ENCODE data around the gene ABCG8.

Gene ABCG8

GRCh38 chr2:43845181-43845580, 6.4 kb downstream of the ABCG8 start:
- Histone ChIP-seq H3K36me3 (ENCODE audit: control insufficient read depth, insufficient read depth, low read length) (no peaks in the 10 kb centered on the region), H3K27me3 (replicated peaks; ENCODE audit: control insufficient read depth, insufficient read depth, low read length) (no peaks in the 10 kb centered on the region; the same call in 1 of the 2 replicates), H3K4me3 (replicated peaks; ENCODE audit: low read depth, low read length) (no peak overlapping the region)
- TF ChIP-seq CTCF (IDR thresholded peaks at IDR 0.05; ENCODE audit: insufficient read depth, low read length, poor library complexity, severe bottlenecking) = no peak
- DNase-seq (ENCODE audit: extremely low read depth, insufficient read length) = no peak

DNA sequence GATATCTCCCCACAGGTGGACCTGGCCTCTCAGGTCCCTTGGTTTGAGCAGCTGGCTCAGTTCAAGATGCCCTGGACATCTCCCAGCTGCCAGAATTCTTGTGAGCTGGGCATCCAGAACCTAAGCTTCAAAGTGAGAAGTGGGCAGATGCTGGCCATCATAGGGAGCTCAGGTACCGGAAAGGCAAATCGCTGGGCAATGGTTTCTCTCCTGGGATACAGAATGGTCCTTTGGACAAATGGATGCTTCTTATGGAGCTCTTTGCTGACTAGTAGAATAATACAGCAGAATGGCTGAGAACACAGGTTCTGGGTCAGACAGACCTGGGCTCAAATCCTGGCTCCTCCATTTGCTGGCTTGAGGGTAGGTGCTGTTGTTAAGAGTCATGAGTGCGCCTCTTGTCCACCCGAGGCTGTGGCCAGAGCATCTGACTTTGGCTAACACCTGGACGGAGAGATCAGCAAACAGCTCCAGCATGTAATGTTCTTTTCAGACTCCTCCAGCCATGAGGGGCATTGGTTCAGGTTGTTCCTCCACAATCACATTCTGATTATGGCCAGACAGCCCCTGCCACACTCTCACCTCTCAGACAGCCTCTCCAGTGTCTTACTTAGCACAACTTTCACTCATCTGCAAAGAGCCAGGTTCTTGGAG, 7.5 kb downstream of the ABCG8 start:
- no peak for DNase-seq (ENCODE audit: extremely low read depth, insufficient read length)
- Histone ChIP-seq H3K4me3 (replicated peaks; ENCODE audit: low read depth, low read length) (no peak overlapping the region), H3K36me3 (ENCODE audit: control insufficient read depth, insufficient read depth, low read length) (no peaks in the 10 kb centered on the region), H3K27me3 (replicated peaks; ENCODE audit: control insufficient read depth, insufficient read depth, low read length) (no peaks in the 10 kb centered on the region; the same call in 1 of the 2 replicates)
- no peak for TF ChIP-seq CTCF (IDR thresholded peaks at IDR 0.05; ENCODE audit: insufficient read depth, low read length, poor library complexity, severe bottlenecking)

DNA sequence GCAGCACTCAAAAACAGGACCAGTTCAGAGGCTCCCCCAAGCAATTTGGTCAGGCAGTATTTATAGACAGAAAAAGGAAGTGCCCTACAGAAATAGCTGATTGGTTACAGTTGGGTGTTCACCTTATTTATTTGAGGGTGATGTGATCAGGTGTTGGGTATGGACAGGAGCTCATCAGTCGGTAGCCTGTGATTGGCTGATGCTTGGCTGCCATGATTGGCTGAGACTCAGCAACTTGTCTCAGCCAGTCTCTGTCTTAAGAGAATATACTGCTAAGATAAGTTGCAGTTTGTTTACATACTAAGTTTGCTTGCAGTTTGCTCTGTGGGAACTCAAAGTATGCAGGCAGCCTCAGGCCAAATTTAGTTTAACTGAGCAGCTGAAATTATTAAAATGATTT, 9.4 kb downstream of the ABCG8 start:
- Histone ChIP-seq H3K36me3 (ENCODE audit: control insufficient read depth, insufficient read depth, low read length) (no peaks in the 10 kb centered on the region), H3K27me3 (replicated peaks; ENCODE audit: control insufficient read depth, insufficient read depth, low read length) (no peaks in the 10 kb centered on the region; the same call in 1 of the 2 replicates), H3K4me3 (replicated peaks; ENCODE audit: low read depth, low read length) (no peak overlapping the region)
- DNase-seq (ENCODE audit: extremely low read depth, insufficient read length) = no peak
- no peak for TF ChIP-seq CTCF (IDR thresholded peaks at IDR 0.05; ENCODE audit: insufficient read depth, low read length, poor library complexity, severe bottlenecking)

- DNase-seq (ENCODE audit: extremely low read depth, insufficient read length) = no peak
- H3K36me3 ChIP-seq (ENCODE audit: control insufficient read depth, insufficient read depth, low read length) = no peaks in the 10 kb centered on the region
- no peak for TF ChIP-seq CTCF (IDR thresholded peaks at IDR 0.05; ENCODE audit: insufficient read depth, low read length, poor library complexity, severe bottlenecking)
These were observed 12.5 kb downstream of the ABCG8 start for GRCh38 chr2:43851011-43851980.

GRCh38 chr2:43852196-43852730, 13.5 kb downstream of the ABCG8 start:
- no peaks in the 10 kb centered on the region for H3K27me3 ChIP-seq (replicated peaks; ENCODE audit: control insufficient read depth, insufficient read depth, low read length)
- no peak overlapping the region for H3K4me3 ChIP-seq (replicated peaks; ENCODE audit: low read depth, low read length)
- no peaks in the 10 kb centered on the region for H3K36me3 ChIP-seq (ENCODE audit: control insufficient read depth, insufficient read depth, low read length)
- TF ChIP-seq CTCF (IDR thresholded peaks at IDR 0.05; ENCODE audit: insufficient read depth, low read length, poor library complexity, severe bottlenecking) = no peak
- no peak for DNase-seq (ENCODE audit: extremely low read depth, insufficient read length)

More at GRCh38 chr2:43851011-43851980, 12.5 kb downstream of the ABCG8 start:
- no peak overlapping the region for H3K4me3 ChIP-seq (replicated peaks; ENCODE audit: low read depth, low read length)
- no peaks in the 10 kb centered on the region for H3K27me3 ChIP-seq (replicated peaks; ENCODE audit: control insufficient read depth, insufficient read depth, low read length)
